Psoas muscle (tissue), 8 donors: ENCODE data around the gene ZNF621. TPM values are rescaled to one million over a fixed set of nuclear protein-coding genes. Genes with fewer than 3 reads are reported as not detected.
"Not testable (repeated sequence)": the region's sequence is repeated elsewhere in the genome, so short reads cannot be mapped to it uniquely, and the experiment has no call there.

Source experiments
- ATAC-seq, 4 donors: fragments of 200-7000 bp; cut with Tn5 transposase; one replicate each; pipeline ENCODE4 v1.9.1; 2020; ENCODE audit warnings: moderate library complexity in 3 of 4, mild to moderate bottlenecking in 2 of 4
- DNase-seq, 2 donors: peaks; one replicate each; pipeline ENCODE4 v3.0.0-alpha.2; 2020
- H3K27ac ChIP-seq: fragments of 200-600 bp; one replicate; pipeline ENCODE4 v1.8.0; 2022
- H3K27me3 ChIP-seq, 3 donors: fragments of 200-600 bp in 1 of 3; one replicate each; pipeline versions ENCODE4 v1.6.1 to v1.8.0; 2013 to 2022; ENCODE audit warnings: low read length in 2 of 3, mild to moderate bottlenecking in 2 of 3, moderate library complexity in 1 of 3; ENCODE audit not compliant: insufficient read depth in 3 of 3
- H3K36me3 ChIP-seq, 2 donors: fragments of 200-600 bp in 1 of 2; one replicate each; pipeline versions ENCODE4 v1.6.1 to v1.8.0; 2013 to 2022; ENCODE audit warnings: low read depth in 1 of 2, mild to moderate bottlenecking in 1 of 2, moderate library complexity in 1 of 2; ENCODE audit not compliant: insufficient read depth in 1 of 2
- H3K4me1 ChIP-seq: fragments of 200-600 bp; one replicate; pipeline ENCODE4 v1.8.0; 2022
- H3K4me3 ChIP-seq: fragments of 200-600 bp; one replicate; pipeline ENCODE4 v1.8.0; 2022; ENCODE audit warnings: mild to moderate bottlenecking
- H3K9me3 ChIP-seq: fragments of 200-600 bp; one replicate; pipeline ENCODE4 v1.8.0; 2022
- CTCF ChIP-seq: fragments of 200-600 bp; IDR thresholded peaks from one replicate; pipeline ENCODE4 v1.8.0; 2022; ENCODE audit warnings: antibody characterized with exemption
- WGBS, 3 donors: extraction: QIAGEN DNeasy Blood & Tissue Kit; methylation state at CpG; one replicate each; pipeline versions ENCODE4 v1.1.6 to v1.1.7; 2013; 5-methylcytosine and 5-hydroxymethylcytosine counted together
- intact Hi-C, 2 donors: fragments of 100-400 bp; cut with DNase I; formaldehyde crosslinking; loops; one replicate each; pipeline versions ENCODE4 v1.11.0 to v1.14.2; 2022
- polyA plus RNA-seq, 3 donors: library from polyadenylated mRNA; stranded (reverse); fragments of 200-250 nt; gene quantifications; one replicate each; pipeline ENCODE4 v1.2.3, GENCODE V29; 2013
- total RNA-seq, 4 donors: library from RNA; stranded (reverse); fragmentation: NEBNext Ultra II Directional in 2 of 4; extraction: Animal tissue kit (Norgen Biotek cat#: 25700) in 2 of 4; gene quantifications; one replicate each; pipeline versions ENCODE4 v1.2.1 to v1.2.4, GENCODE V29; 2021 to 2023
- donor health status: healthy with polysubstance abuse.
- donor health status: DM: no; HTN: no; CAD: no; lungs with moderate emphysema.
- donor health status: Bipolar disorder and iron deficiency.
- donor health status: healthy.
- donor health status: DM: yes; HTN: yes; CAD: no.
- donor health status: DM: no; HTN: no; CAD: no.
- donor health status: DM: no; HTN: no; CAD: no.
- donor health status: DM: yes; HTN: yes; CAD: no.

Gene ZNF621
- total and polyA plus RNA-seq, 7 donors, result 5.4 to 9.9 (median 9.1) TPM

GRCh38 chr3:40557575-40558161 lies 32.9 kb downstream of the ZNF621 start:
- no peak for ATAC-seq
- 73 to 84% (median 80%) methylated on average over 7 of the region's 7 CpGs for WGBS, 3 donors
- intact Hi-C loops, result no loop called here

GRCh38 chr3:40562482-40562881 lies 37.7 kb downstream of the ZNF621 start:
- ATAC-seq, H3K36me3 ChIP-seq, intact Hi-C loops, H3K27ac ChIP-seq, DNase-seq, H3K4me1 ChIP-seq, H3K9me3 ChIP-seq, H3K4me3 ChIP-seq, H3K27me3 ChIP-seq: not testable (repeated sequence)
- 78 to 83% (median 81%) methylated on average over 9 of the region's 9 CpGs for WGBS, 3 donors

More at GRCh38 chr3:40557575-40558161, 32.9 kb downstream of the ZNF621 start:
- H3K4me3 ChIP-seq, result no peak overlapping the region
- TF ChIP-seq CTCF, result no peak
- H3K9me3 ChIP-seq, result no peaks in the 10 kb centered on the region
- peaks cover 0 to 5% of the 10 kb centered on the region in 2 donors for H3K36me3 ChIP-seq
- DNase-seq, result no peak
- no peak overlapping the region for H3K27ac ChIP-seq
- H3K4me1 ChIP-seq, result no peaks in the 10 kb centered on the region
- no peaks in the 10 kb centered on the region for H3K27me3 ChIP-seq

DNA sequence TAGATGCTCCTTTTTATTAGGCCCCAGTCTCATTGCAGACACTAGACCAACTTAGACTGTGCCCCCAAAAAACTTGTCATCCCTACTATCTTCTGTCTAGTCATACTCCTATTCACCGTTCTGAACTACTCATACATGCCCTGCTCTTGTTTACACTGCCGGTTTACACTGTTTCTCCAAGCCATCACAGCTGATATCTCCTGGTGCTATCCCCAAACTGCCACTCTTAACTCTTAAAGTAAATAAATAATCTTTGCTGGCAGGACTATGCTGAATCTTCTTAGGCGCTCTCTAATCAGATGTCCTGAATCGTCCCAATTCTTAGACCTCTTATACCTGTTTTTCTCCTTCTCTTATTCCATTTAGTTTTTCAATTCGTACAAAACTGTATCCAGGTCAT lies 40.9 kb downstream of the ZNF621 start:
- DNase-seq, H3K36me3 ChIP-seq, H3K4me3 ChIP-seq, H3K9me3 ChIP-seq, ATAC-seq, intact Hi-C loops, H3K27me3 ChIP-seq, H3K27ac ChIP-seq, H3K4me1 ChIP-seq: not testable (repeated sequence)
- WGBS, 3 donors, result 84 to 90% (median 86%) methylated on average over 5 of the region's 5 CpGs

GRCh38 chr3:40566694-40567093 lies 41.9 kb downstream of the ZNF621 start:
- no peaks in the 10 kb centered on the region for H3K9me3 ChIP-seq
- H3K27me3 ChIP-seq, result no peaks in the 10 kb centered on the region
- WGBS, 3 donors, result 53 to 58% (median 56%) methylated on average over 4 of the region's 4 CpGs
- H3K27ac ChIP-seq, result no peak overlapping the region
- intact Hi-C loops, result no loop called here
- H3K4me3 ChIP-seq, result no peak overlapping the region
- TF ChIP-seq CTCF, result no peak
- no peak for DNase-seq
- no peaks in the 10 kb centered on the region for H3K36me3 ChIP-seq
- no peak for ATAC-seq
- no peaks in the 10 kb centered on the region for H3K4me1 ChIP-seq

DNA sequence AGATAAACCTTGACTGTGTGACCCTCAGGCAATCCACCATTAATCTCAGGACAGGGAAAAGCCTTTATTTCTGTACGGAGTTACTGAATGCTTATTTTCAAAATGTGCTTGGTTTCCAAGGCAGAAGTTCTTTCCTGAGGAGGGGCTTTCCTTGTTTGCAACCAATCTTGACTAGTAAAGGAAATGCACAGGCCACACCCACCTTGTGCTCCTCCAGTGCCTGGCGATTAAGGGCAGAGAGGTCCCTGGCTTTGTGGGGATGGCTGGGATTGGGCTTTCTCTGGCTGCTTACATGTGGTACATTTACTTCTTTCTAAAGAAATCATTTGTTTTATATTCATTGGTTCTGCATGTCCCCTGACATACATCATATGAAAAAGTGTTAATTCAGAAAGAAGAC lies 47.8 kb downstream of the ZNF621 start:
- H3K36me3 ChIP-seq, result no peaks in the 10 kb centered on the region
- no peaks in the 10 kb centered on the region for H3K27me3 ChIP-seq
- WGBS, 3 donors, result 31 to 42% (median 31%) methylated on average over 2 of the region's 2 CpGs
- H3K4me1 ChIP-seq, result no peaks in the 10 kb centered on the region
- no peak overlapping the region for H3K4me3 ChIP-seq
- DNase-seq, result no peak
- H3K9me3 ChIP-seq, result no peaks in the 10 kb centered on the region
- no peak overlapping the region for H3K27ac ChIP-seq
- TF ChIP-seq CTCF, result no peak
- intact Hi-C loops, result no loop called here
- ATAC-seq, result no peak

DNA sequence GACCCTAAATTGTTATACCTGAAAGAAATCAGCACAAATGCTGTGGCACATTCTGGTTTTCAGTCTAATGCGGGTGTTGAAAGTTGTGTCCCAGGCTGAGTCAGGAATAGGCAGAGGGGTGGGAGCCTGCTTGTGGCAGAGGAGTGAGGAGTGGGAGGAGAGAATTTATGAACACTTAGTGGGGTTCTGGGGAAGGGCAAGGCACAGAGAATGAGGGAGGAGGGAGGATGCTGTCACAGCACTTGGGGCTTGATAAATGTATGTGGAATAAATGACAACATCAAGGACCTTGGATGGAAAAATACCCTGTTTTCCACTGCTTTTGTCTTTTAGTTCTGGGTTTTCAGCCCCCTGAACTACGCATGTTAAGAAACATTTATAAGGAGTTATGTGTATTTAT lies 49.3 kb downstream of the ZNF621 start:
- WGBS, 3 donors, result 95 to 98% (median 96%) methylated on average over 2 of the region's 2 CpGs
- intact Hi-C loops, result no loop called here
- Histone ChIP-seq H3K27me3 (no peaks in the 10 kb centered on the region), H3K9me3 (no peaks in the 10 kb centered on the region), H3K36me3 (no peaks in the 10 kb centered on the region), H3K27ac (no peak overlapping the region), H3K4me3 (no peak overlapping the region), H3K4me1 (no peaks in the 10 kb centered on the region)
- no peak for TF ChIP-seq CTCF
- no peak for ATAC-seq
- DNase-seq, result no peak
